Right cardiac atrium (tissue), 5 donors: ENCODE results near the gene ARHGAP11A. TPM values are rescaled to one million over a fixed set of nuclear protein-coding genes. Genes with fewer than 3 reads are reported as not detected.
A peak's percentile ranks its signal among the peaks of the same experiment; 100 is the strongest.
"Not testable (repeated sequence)": the region's sequence is repeated elsewhere in the genome, so short reads cannot be mapped to it uniquely, and the experiment has no call there.

Experiments
- ATAC-seq, 2 donors: fragments of 200-7000 bp; cut with Tn5 transposase; one replicate each; pipeline versions ENCODE4 v1.8.0 to v1.9.1; 2020; ENCODE audit warnings: moderate library complexity in 2 of 2, mild to moderate bottlenecking in 1 of 2
- DNase-seq, 3 donors: peaks; one replicate each; pipeline ENCODE4 v3.0.0-alpha.2; 2020
- H3K27ac ChIP-seq: one replicate; pipeline ENCODE4 v1.5.1; 2013; ENCODE audit warnings: mild to moderate bottlenecking, low read length, control low read depth, moderate library complexity
- H3K27me3 ChIP-seq: one replicate; pipeline ENCODE4 v1.6.1; 2013; ENCODE audit not compliant: control insufficient read depth, insufficient read depth
- H3K4me1 ChIP-seq: one replicate; pipeline ENCODE4 v1.6.1; 2013; ENCODE audit warnings: low read length; ENCODE audit not compliant: control insufficient read depth, insufficient read depth
- H3K4me3 ChIP-seq: one replicate; pipeline ENCODE4 v1.5.1; 2013; ENCODE audit warnings: low read length, control low read depth
- H3K9me3 ChIP-seq: one replicate; pipeline ENCODE4 v1.6.1; 2013; ENCODE audit warnings: low read length; ENCODE audit not compliant: control insufficient read depth
- WGBS: extraction: QIAGEN DNeasy Blood & Tissue Kit; methylation state at CpG from one replicate; pipeline ENCODE4 v1.1.7; 2013; 5-methylcytosine and 5-hydroxymethylcytosine counted together
- intact Hi-C, 4 donors: fragments of 100-400 bp; cut with DNase I; formaldehyde crosslinking; loops; one replicate each; pipeline versions ENCODE4 v1.11.0 to v1.14.0; 2022 to 2023
- long read RNA-seq, 4 donors: library from polyadenylated mRNA; unstranded; transcript quantifications; one replicate each; pipeline ENCODE4 v2.0.0, GENCODE V29; 2020 to 2021
- polyA plus RNA-seq: library from polyadenylated mRNA; stranded (reverse); fragments of 200-250 nt; gene quantifications from one replicate; pipeline ENCODE4 v1.2.3, GENCODE V29; 2013
- total RNA-seq, 4 donors: library from RNA; stranded (reverse); fragmentation: NEBNext Ultra II Directional; extraction: Animal tissue kit (Norgen Biotek cat#: 25700); gene quantifications; one replicate each; pipeline ENCODE4 v1.2.1, GENCODE V29; 2021
- donor health status: healthy with polysubstance abuse.
- donor health status: DM: no; HTN: yes; CAD: no.
- donor health status: DM: no; HTN: no; CAD: no.
- donor health status: DM: no; HTN: yes; CAD: no; lungs with severe emphysema.
- donor health status: DM: yes; HTN: yes; CAD: no.

The ARHGAP11A gene
- total RNA-seq (1 to 10 TPM; 1.4 to 3.3 (median 2.6) TPM), polyA plus RNA-seq (0.54 TPM)
- long read RNA-seq, donor 1, partial matches to known transcripts = 0 of 1 reads
- long read RNA-seq, donor 1, other reads (novel, unspliced or antisense) = 1 of 1 reads
- long read RNA-seq, donor 2 = 0 reads
- long read RNA-seq, donor 3 = 0 reads
- long read RNA-seq, donor 4 = 0 reads

DNA sequence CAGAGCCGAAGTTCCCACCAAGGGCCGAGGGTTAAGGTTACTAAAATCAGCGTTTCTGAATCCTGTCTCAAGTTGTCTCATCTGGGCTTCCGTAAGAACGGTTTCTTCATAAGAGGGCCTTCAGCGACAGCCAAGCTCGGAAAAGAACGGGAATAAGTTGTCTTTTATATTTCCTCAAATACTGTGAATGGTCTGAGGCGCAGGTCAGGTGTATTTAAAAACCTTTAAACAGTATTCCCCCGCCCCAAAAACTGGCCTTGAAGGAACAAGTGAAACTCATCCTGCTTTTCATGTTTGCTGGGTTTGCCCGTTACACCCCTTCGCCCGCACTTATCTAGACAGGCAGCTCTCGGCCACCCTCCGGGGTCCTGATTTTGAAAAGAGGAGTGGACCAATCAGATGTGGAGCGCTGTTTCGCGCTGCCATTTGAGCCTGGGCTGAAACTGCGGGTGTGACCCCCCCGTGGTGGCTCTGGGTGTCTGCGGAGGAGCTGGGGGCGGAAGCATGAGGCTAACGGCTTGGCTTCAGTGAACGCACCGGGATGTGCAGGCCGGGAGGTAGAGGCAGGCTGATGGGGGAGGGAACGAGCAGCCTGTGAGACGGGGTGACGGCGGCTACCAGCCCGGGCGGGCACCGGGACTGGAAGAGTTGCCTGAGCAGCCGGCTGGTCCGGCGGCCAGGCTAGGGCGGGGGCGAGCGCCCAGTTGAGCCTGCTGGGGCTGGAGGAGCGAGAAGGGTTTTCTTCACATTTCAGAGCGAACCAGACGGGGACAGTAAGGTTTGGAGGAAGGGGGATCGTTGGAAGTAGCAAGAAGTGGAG lies at the start of gene ARHGAP11A:
ARHGAP11A (plus strand) TSS at position 454 of the 820 bp plus-strand sequence. CDS start 708 bp downstream, outside the sequence.
- peak within 1 kb of the TSS; percentile 97 for H3K27ac ChIP-seq
- DNase-seq = peak; percentile 75 to 92 (median 91)
- H3K27me3 ChIP-seq, H3K4me1 ChIP-seq, H3K9me3 ChIP-seq, intact Hi-C loops: not testable (repeated sequence)
- peak; percentile 94 to 96 for ATAC-seq
- WGBS = under 1% methylated on average over 33 of the region's 43 CpGs
- peak within 1 kb of the TSS; percentile 82 for H3K4me3 ChIP-seq

- H3K27ac ChIP-seq, DNase-seq: not testable (repeated sequence)
- WGBS = 30% methylated on average over 1 of the region's 3 CpGs
Observed at GRCh38 chr15:32568988-32569387, 46.3 kb upstream of the ARHGAP11A start.

GRCh38 chr15:32578482-32578881 lies 36.8 kb upstream of the ARHGAP11A start:
- H3K27me3 ChIP-seq, H3K4me1 ChIP-seq, H3K27ac ChIP-seq, ATAC-seq, H3K4me3 ChIP-seq, intact Hi-C loops, H3K9me3 ChIP-seq, DNase-seq: not testable (repeated sequence)
- 52% methylated on average over 2 of the region's 4 CpGs for WGBS

More at GRCh38 chr15:32568988-32569387, 46.3 kb upstream of the ARHGAP11A start:
- H3K9me3 ChIP-seq, H3K4me1 ChIP-seq, H3K27me3 ChIP-seq, ATAC-seq, H3K4me3 ChIP-seq, intact Hi-C loops: not testable (repeated sequence)

DNA sequence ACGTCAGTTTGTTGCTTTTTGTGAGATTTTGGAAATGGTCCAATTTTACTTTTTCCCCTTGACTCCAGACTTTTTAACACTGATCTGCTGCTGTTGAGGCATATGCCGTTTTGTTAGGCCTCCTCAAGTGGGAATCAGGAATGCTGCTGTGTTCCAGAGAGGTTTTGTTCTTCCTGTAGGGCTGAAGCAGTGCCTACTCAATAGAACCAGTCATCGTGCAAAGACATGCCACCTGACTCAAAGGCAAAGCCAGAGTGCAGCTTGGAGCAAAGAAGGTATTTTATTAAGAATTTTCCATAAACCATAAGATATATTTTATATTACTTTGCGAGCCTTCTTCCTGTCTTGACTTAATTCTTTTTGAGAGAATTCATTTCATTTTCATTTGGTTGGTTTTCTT lies 29.5 kb upstream of the ARHGAP11A start:
- ATAC-seq, H3K27ac ChIP-seq, DNase-seq, H3K4me3 ChIP-seq, H3K9me3 ChIP-seq, intact Hi-C loops, H3K4me1 ChIP-seq, H3K27me3 ChIP-seq: not testable (repeated sequence)
- WGBS = 79% methylated on average over 3 of the region's 4 CpGs

- 88% methylated on average over 6 of the region's 8 CpGs for WGBS
- peak in 1 of 3 donors; percentile 20 for DNase-seq
- H3K27ac ChIP-seq, ATAC-seq, intact Hi-C loops, H3K4me3 ChIP-seq, H3K9me3 ChIP-seq, H3K4me1 ChIP-seq, H3K27me3 ChIP-seq: not testable (repeated sequence)
Observed at GRCh38 chr15:32593151-32593550, 22.2 kb upstream of the ARHGAP11A start, which contains the start of gene GOLGA8N. TSS of gene GOLGA8N (plus strand) at chr15:32593456.

- DNase-seq, H3K27ac ChIP-seq, H3K27me3 ChIP-seq, ATAC-seq, H3K9me3 ChIP-seq, intact Hi-C loops, H3K4me3 ChIP-seq, H3K4me1 ChIP-seq: not testable (repeated sequence)
- 96% methylated on average over 2 of the region's 2 CpGs for WGBS
Observed at GRCh38 chr15:32609518-32609917, 5.8 kb upstream of the ARHGAP11A start.

DNA sequence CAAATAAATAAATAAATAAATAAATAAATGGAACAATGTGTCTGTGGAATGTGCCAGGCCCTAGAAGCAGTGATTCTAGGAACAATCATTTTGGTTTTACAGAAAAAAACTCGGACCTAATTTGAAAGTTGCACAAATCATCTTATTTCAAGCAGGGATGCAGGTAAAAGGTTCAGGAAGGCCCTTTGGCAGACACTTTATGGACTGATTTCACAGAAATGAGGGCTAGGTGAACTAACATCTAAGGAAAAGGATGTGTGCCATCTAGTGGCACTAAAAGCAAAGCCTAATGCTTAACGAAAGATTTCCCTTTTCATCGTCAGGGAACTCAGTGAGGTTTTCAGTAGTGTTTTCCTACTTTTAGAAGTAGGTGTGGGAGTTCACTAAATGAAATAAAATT lies 4.6 kb upstream of the ARHGAP11A start:
- H3K9me3 ChIP-seq, H3K27me3 ChIP-seq, H3K27ac ChIP-seq, H3K4me3 ChIP-seq, ATAC-seq, H3K4me1 ChIP-seq, intact Hi-C loops: not testable (repeated sequence)
- 9% methylated on average over 2 of the region's 3 CpGs for WGBS
- peak in 1 of 3 donors; percentile 7 for DNase-seq

- H3K27me3 ChIP-seq, intact Hi-C loops, H3K9me3 ChIP-seq, H3K4me1 ChIP-seq: not testable (repeated sequence)
- WGBS = under 1% methylated on average over 11 of the region's 16 CpGs
- Histone ChIP-seq H3K4me3 (peak overlapping the region; percentile 82), H3K27ac (peak overlapping the region; percentile 97)
- ATAC-seq (peak; percentile 86 to 90), DNase-seq (peak; percentile 62 to 82 (median 79))
Observed at GRCh38 chr15:32614712-32615050, 623 bp upstream of the ARHGAP11A start.

DNA sequence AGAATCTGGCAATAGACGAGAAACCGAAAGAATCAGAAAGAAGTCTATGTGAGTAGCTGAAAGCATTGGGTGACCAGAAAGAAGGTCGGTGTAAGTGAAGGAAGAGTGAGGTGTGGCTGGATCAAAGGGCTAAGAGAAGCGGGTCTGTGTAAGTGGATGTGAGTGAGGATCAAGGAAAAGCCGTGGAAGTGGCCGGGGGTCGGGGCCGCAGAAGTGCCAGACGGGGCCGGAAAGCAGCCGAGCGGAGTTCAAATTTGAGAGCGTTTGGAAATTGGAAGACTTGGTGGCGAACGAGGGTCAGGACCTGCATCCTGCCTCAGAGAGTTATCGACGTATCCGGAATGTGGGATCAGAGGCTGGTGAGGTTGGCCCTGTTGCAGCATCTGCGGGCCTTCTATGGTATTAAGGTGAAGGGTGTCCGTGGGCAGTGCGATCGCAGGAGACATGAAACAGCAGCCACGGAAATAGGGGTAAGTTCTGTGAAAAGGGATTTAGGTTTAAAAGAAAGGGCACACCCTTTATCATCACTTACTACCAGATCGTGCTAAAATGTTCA lies 645 bp downstream of the ARHGAP11A start:
- peak in 1 of 3 donors; percentile 5 for DNase-seq
- H3K27ac ChIP-seq, H3K4me1 ChIP-seq, H3K9me3 ChIP-seq, intact Hi-C loops, H3K27me3 ChIP-seq, ATAC-seq: not testable (repeated sequence)
- under 1% methylated on average over 17 of the region's 24 CpGs for WGBS
- peak overlapping the region; percentile 52 for H3K4me3 ChIP-seq

- 96% methylated on average over 3 of the region's 3 CpGs for WGBS
Observed at GRCh38 chr15:32636410-32636809, 21.1 kb downstream of the ARHGAP11A start.

DNA sequence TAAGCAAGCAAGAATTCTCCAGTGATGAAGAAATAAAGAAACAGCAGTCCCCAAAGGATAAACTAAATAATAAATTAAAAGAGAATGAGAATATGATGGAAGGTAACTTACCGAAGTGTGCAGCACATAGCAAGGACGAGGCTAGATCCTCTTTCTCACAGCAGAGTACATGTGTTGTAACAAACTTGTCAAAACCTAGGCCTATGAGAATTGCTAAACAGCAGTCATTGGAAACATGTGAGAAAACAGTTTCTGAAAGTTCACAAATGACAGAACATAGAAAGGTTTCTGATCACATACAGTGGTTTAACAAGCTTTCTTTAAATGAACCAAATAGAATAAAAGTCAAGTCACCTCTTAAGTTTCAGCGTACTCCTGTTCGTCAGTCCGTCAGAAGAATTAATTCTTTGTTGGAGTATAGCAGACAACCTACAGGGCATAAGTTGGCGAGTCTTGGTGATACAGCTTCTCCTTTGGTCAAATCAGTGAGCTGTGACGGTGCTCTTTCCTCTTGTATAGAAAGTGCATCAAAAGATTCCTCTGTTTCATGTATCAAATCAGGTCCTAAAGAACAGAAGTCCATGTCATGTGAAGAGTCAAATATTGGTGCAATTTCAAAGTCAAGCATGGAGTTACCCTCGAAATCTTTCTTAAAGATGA lies 21.7 kb downstream of the ARHGAP11A start:
- no peak overlapping the region for H3K4me3 ChIP-seq
- DNase-seq = no peak
- no peaks in the 10 kb centered on the region for H3K27me3 ChIP-seq
- ATAC-seq = no peak
- no peaks in the 10 kb centered on the region for H3K4me1 ChIP-seq
- no peaks in the 10 kb centered on the region for H3K9me3 ChIP-seq
- 96% methylated on average over 8 of the region's 8 CpGs for WGBS
- no peak overlapping the region for H3K27ac ChIP-seq
- intact Hi-C loops = no loop called here

More at GRCh38 chr15:32636410-32636809, 21.1 kb downstream of the ARHGAP11A start:
- intact Hi-C loops = no loop called here
- DNase-seq (no peak), ATAC-seq (no peak)
- no peaks in the 10 kb centered on the region for H3K27me3 ChIP-seq
- no peak overlapping the region for H3K27ac ChIP-seq
- H3K4me3 ChIP-seq = no peak overlapping the region
- no peaks in the 10 kb centered on the region for H3K4me1 ChIP-seq
- no peaks in the 10 kb centered on the region for H3K9me3 ChIP-seq
